Chondrocyte (in vitro differentiated cells): ENCODE measurements around the gene MAPK10. TPM values are rescaled to one million over a fixed set of nuclear protein-coding genes. Genes with fewer than 3 reads are reported as not detected.
"Not testable (repeated sequence)": the region's sequence is repeated elsewhere in the genome, so short reads cannot be mapped to it uniquely, and the experiment has no call there.

ENCODE experiments used
- DNase-seq: peaks from one replicate; pipeline ENCODE4 v3.0.0; 2021; ENCODE audit warnings: mixed read lengths, low spot score
- H3K27ac Mint-ChIP-seq: one replicate; pipeline ENCODE4 v1.8.0; 2021; ENCODE audit warnings: mild to moderate bottlenecking, moderate library complexity, mixed read lengths; ENCODE audit not compliant: unreplicated experiment
- H3K27me3 Mint-ChIP-seq: 2 replicates; pipeline ENCODE4 v1.8.0; 2021; ENCODE audit warnings: low read depth, mixed read lengths
- H3K36me3 Mint-ChIP-seq: 2 replicates; pipeline ENCODE4 v1.8.0; 2021; ENCODE audit warnings: low read depth, mixed read lengths
- H3K4me1 Mint-ChIP-seq: 2 replicates; pipeline ENCODE4 v1.8.0; 2021; ENCODE audit warnings: low read depth, mild to moderate bottlenecking, mixed read lengths
- H3K4me3 Mint-ChIP-seq: one replicate; pipeline ENCODE4 v1.8.0; 2021; ENCODE audit warnings: mild to moderate bottlenecking, moderate library complexity, mixed read lengths; ENCODE audit not compliant: unreplicated experiment
- H3K9me3 Mint-ChIP-seq: 2 replicates; pipeline ENCODE4 v1.8.0; 2021; ENCODE audit warnings: low read depth, mixed read lengths
- CTCF ChIP-seq: fragments of 200-600 bp; sonication (generic); IDR thresholded peaks from 2 replicates; pipeline ENCODE4 v1.5.0; 2021; ENCODE audit warnings: antibody characterized with exemption, mild to moderate bottlenecking, moderate library complexity
- total RNA-seq: library from RNA; stranded (reverse); gene quantifications from 3 replicates; pipeline ENCODE4 v1.2.1, GENCODE V29; 2021

MAPK10 gene
- total RNA-seq, 1 donor from 2014 or later, result 14.1 TPM

- Mint-ChIP-seq H3K9me3 (no peaks in the 10 kb centered on the region), H3K4me1 (peaks cover 46% of the 10 kb centered on the region), H3K27ac (no peak overlapping the region), H3K36me3 (no peaks in the 10 kb centered on the region), H3K27me3 (no peaks in the 10 kb centered on the region), H3K4me3 (no peak overlapping the region)
- TF ChIP-seq CTCF, result no peak
- DNase-seq, result no peak
Observed at GRCh38 chr4:85970535-85970934, 389.3 kb downstream of the MAPK10 start.

GRCh38 chr4:85968945-85969819 lies 390.7 kb downstream of the MAPK10 start:
- H3K36me3 Mint-ChIP-seq, result no peaks in the 10 kb centered on the region
- H3K4me3 Mint-ChIP-seq, result no peak overlapping the region
- H3K9me3 Mint-ChIP-seq, result peaks cover 6% of the 10 kb centered on the region
- no peak for DNase-seq
- H3K4me1 Mint-ChIP-seq, result peaks cover 48% of the 10 kb centered on the region
- no peaks in the 10 kb centered on the region for H3K27me3 Mint-ChIP-seq
- no peak overlapping the region for H3K27ac Mint-ChIP-seq
- peak; percentile 90 for TF ChIP-seq CTCF

- H3K27me3 Mint-ChIP-seq, result no peaks in the 10 kb centered on the region
- no peak for TF ChIP-seq CTCF
- H3K9me3 Mint-ChIP-seq, result peaks cover 6% of the 10 kb centered on the region
- H3K4me3 Mint-ChIP-seq, result no peak overlapping the region
- H3K36me3 Mint-ChIP-seq, result no peaks in the 10 kb centered on the region
- no peak overlapping the region for H3K27ac Mint-ChIP-seq
- peaks cover 50% of the 10 kb centered on the region for H3K4me1 Mint-ChIP-seq
- no peak for DNase-seq
Observed at GRCh38 chr4:85967872-85968271, 392.0 kb downstream of the MAPK10 start.

- peaks cover 45% of the 10 kb centered on the region for H3K4me1 Mint-ChIP-seq
Observed at GRCh38 chr4:85966373-85966772, 393.5 kb downstream of the MAPK10 start.

GRCh38 chr4:85965529-85965928 lies 394.3 kb downstream of the MAPK10 start:
- H3K27ac Mint-ChIP-seq, result no peak overlapping the region
- H3K9me3 Mint-ChIP-seq, result peaks cover 6% of the 10 kb centered on the region
- peaks cover 41% of the 10 kb centered on the region for H3K4me1 Mint-ChIP-seq

More at GRCh38 chr4:85966373-85966772, 393.5 kb downstream of the MAPK10 start:
- no peak for DNase-seq
- Mint-ChIP-seq H3K27ac (no peak overlapping the region), H3K27me3 (no peaks in the 10 kb centered on the region), H3K36me3 (no peaks in the 10 kb centered on the region), H3K4me3 (no peak overlapping the region), H3K9me3 (peaks cover 6% of the 10 kb centered on the region)
- TF ChIP-seq CTCF, result no peak

GRCh38 chr4:85965017-85965416 lies 394.8 kb downstream of the MAPK10 start:
- H3K27me3 Mint-ChIP-seq, H3K27ac Mint-ChIP-seq, H3K9me3 Mint-ChIP-seq, H3K36me3 Mint-ChIP-seq, DNase-seq, H3K4me3 Mint-ChIP-seq: not testable (repeated sequence)
- H3K4me1 Mint-ChIP-seq, result peaks cover 35% of the 10 kb centered on the region

More at GRCh38 chr4:85965529-85965928, 394.3 kb downstream of the MAPK10 start:
- Mint-ChIP-seq H3K27me3 (no peaks in the 10 kb centered on the region), H3K36me3 (no peaks in the 10 kb centered on the region), H3K4me3 (no peak overlapping the region)
- DNase-seq, result no peak
- TF ChIP-seq CTCF, result no peak
